HepG2 (cell line): ENCODE data around the gene STK39. TPM values are rescaled to one million over a fixed set of nuclear protein-coding genes. Genes with fewer than 3 reads are reported as not detected.

Source experiments
- ARID2 ChIP-seq: sonication (generic); formaldehyde crosslinking; IDR thresholded peaks from 2 replicates; pipeline ENCODE4 v1.8.1; 2022; ENCODE audit warnings: mild to moderate bottlenecking, missing genetic modification reagents, borderline replicate concordance
- ARID5B ChIP-seq: IDR thresholded peaks from 2 replicates; pipeline ENCODE4 v1.4.0; 2020; ENCODE audit warnings: mild to moderate bottlenecking, missing genetic modification reagents
- FOSL1 ChIP-seq: sonication (generic); formaldehyde crosslinking; IDR thresholded peaks from 2 replicates; pipeline ENCODE4 v1.9.0; 2021; ENCODE audit warnings: missing genetic modification reagents, borderline replicate concordance
- JUNB ChIP-seq: sonication (generic); formaldehyde crosslinking; IDR thresholded peaks from 2 replicates; pipeline ENCODE4 v1.8.0; 2022; ENCODE audit warnings: missing genetic modification reagents, mild to moderate bottlenecking, borderline replicate concordance
- JUND ChIP-seq: sonication (generic); formaldehyde crosslinking; IDR thresholded peaks from 2 replicates; pipeline ENCODE4 v1.8.0; 2022; ENCODE audit warnings: mild to moderate bottlenecking, missing genetic modification reagents
- LCORL ChIP-seq, 2 experiments: fragments of 450-650 bp in 1 of 2; sonication (generic) in 1 of 2; formaldehyde crosslinking in 1 of 2; IDR thresholded peaks; 2 replicates each; pipeline versions ENCODE4 v1.5.0 to v1.6.1; 2017 to 2020; ENCODE audit warnings: antibody characterized with exemption in 1 of 2, missing genetic modification reagents in 1 of 2
- MAZ ChIP-seq, 2 experiments: sonication (generic) in 1 of 2; formaldehyde crosslinking in 1 of 2; IDR thresholded peaks; 2 replicates each; pipeline versions ENCODE4 v1.5.0 to v1.6.1; 2012 to 2020; ENCODE audit warnings: low read depth in 2 of 2, mild to moderate bottlenecking in 2 of 2, borderline replicate concordance in 1 of 2, improper control_type of control experiment in 1 of 2, low read length in 1 of 2, missing genetic modification reagents in 1 of 2, moderate library complexity in 1 of 2
- NR2F2 ChIP-seq: IDR thresholded peaks from 2 replicates; pipeline ENCODE4 v1.6.1; 2012; ENCODE audit warnings: low read depth, inconsistent platforms, borderline replicate concordance
- RFX3 ChIP-seq: IDR thresholded peaks from 2 replicates; pipeline ENCODE4 v1.6.1; 2016; ENCODE audit warnings: missing biosample characterization, missing genetic modification reagents
- RXRB ChIP-seq: IDR thresholded peaks from 2 replicates; pipeline ENCODE4 v1.6.1; 2016; ENCODE audit warnings: borderline replicate concordance, missing genetic modification reagents, missing compliant biosample characterization
- SOX5 ChIP-seq: IDR thresholded peaks from 2 replicates; pipeline ENCODE4 v1.6.1; 2016; ENCODE audit warnings: borderline replicate concordance
- TBX2 ChIP-seq: sonication (generic); formaldehyde crosslinking; IDR thresholded peaks from 2 replicates; pipeline ENCODE4 v1.5.0; 2020; ENCODE audit warnings: missing genetic modification reagents, mild to moderate bottlenecking, borderline replicate concordance
- TEAD3 ChIP-seq: optimal IDR thresholded peaks from 2 replicates; pipeline ENCODE3; 2016; ENCODE audit warnings: borderline replicate concordance
- TFE3 ChIP-seq: IDR thresholded peaks from 2 replicates; pipeline ENCODE4 v1.6.1; 2016
- ZBTB49 ChIP-seq: sonication (generic); formaldehyde crosslinking; IDR thresholded peaks from 2 replicates; pipeline ENCODE4 v1.4.0; 2020; ENCODE audit warnings: missing genetic modification reagents, borderline replicate concordance
- ZC3H13 ChIP-seq: sonication (generic); formaldehyde crosslinking; IDR thresholded peaks from 2 replicates; pipeline ENCODE4 v1.8.1; 2023; ENCODE audit warnings: mild to moderate bottlenecking, missing genetic modification reagents, moderate library complexity
- ZGPAT ChIP-seq: IDR thresholded peaks from 2 replicates; pipeline ENCODE4 v1.6.1; 2016; ENCODE audit warnings: mild to moderate bottlenecking
- ZNF7 ChIP-seq: IDR thresholded peaks from 2 replicates; pipeline ENCODE4 v1.6.1; 2016; ENCODE audit warnings: missing biosample characterization, missing genetic modification reagents
- polyA plus RNA-seq, 8 experiments: library from polyadenylated mRNA; depleted of rRNA in 3 of 8; stranded (reverse) in 7 of 8; unstranded in 1 of 8; fragments of >200 nt; fragmentation: Illumina TruSeq in 4 of 8; extraction: Trizol in 4 of 8; gene quantifications; 2 replicates each; pipeline versions ENCODE4 v1.2.1 to v1.2.3, GENCODE V29; 2011 to 2016; ENCODE audit warnings: low read depth in 4 of 8, missing spikeins in 1 of 8, mixed read lengths in 1 of 8; ENCODE audit not compliant: insufficient read depth in 1 of 8
- total RNA-seq, 5 experiments: library from RNA; depleted of rRNA; stranded (reverse); fragments of >200 nt; fragmentation: Illumina TruSeq; extraction: Trizol; gene quantifications; 2 replicates each; pipeline ENCODE4 v1.2.3, GENCODE V29; 2016; ENCODE audit warnings: low read depth in 1 of 5

The STK39 gene
- total and polyA plus RNA-seq, 2 of the 13 experiments (the other 11 are each of a cell fraction or from before 2014, with no cell fraction given), result 27.3 to 38.4 TPM

GRCh38 chr2:168185583-168186274 lies 61.7 kb downstream of the STK39 start (continued):
- TF ChIP-seq JUNB (CRISPR knock-in tag) (no peak; the same call in 1 of the 2 replicates), RFX3 (CRISPR knock-in tag) (no peak), SOX5 (CRISPR knock-in tag) (peak; percentile 88; the same call in 1 of the 2 replicates), TEAD3 (CRISPR knock-in tag) (peak; percentile 30), ARID2 (CRISPR knock-in tag) (no peak), LCORL (IDR thresholded peaks at IDR 0.05) (no peak), LCORL (CRISPR knock-in tag; IDR thresholded peaks at IDR 0.05) (peak; percentile 42; the same call in 1 of the 2 replicates), ZGPAT (CRISPR knock-in tag) (peak; percentile 41; the same call in 1 of the 2 replicates), RXRB (CRISPR knock-in tag) (peak; percentile 46), FOSL1 (CRISPR knock-in tag) (peak; percentile 88), ZBTB49 (CRISPR knock-in tag) (no peak), MAZ (IDR thresholded peaks at IDR 0.05; ENCODE audit: borderline replicate concordance, low read depth, low read length) (no peak), MAZ (CRISPR knock-in tag; IDR thresholded peaks at IDR 0.05; ENCODE audit: low read depth) (no peak), TBX2 (peak; percentile 45; the same call in 1 of the 2 replicates), JUND (CRISPR knock-in tag) (peak; percentile 90), TFE3 (CRISPR knock-in tag) (peak; percentile 51; the same call in 1 of the 2 replicates), NR2F2 (0 out of 2 replicates have a peak, but pooled peaks have one; percentile 34), ZC3H13 (no peak), ZNF7 (CRISPR knock-in tag) (no peak), ARID5B (CRISPR knock-in tag) (peak; percentile 92)
